ENCODE data around the gene ELL2.

- no peak for TF ChIP-seq CTCF (IDR thresholded peaks at IDR 0.05)
- no peak for TF ChIP-seq POLR2A (IDR thresholded peaks at IDR 0.05)
- no peak for TF ChIP-seq POLR2AphosphoS5 (IDR thresholded peaks at IDR 0.05)
Observed at GRCh38 chr5:95870105-95870672, 91.5 kb downstream of the ELL2 start.

Data from prostate gland (tissue), 2 donors.